ENCODE measurements around the gene DNAJC2.
A peak's percentile ranks its signal among the peaks of the same experiment; 100 is the strongest.
"Not testable (repeated sequence)": the region's sequence is repeated elsewhere in the genome, so short reads cannot be mapped to it uniquely, and the experiment has no call there.

DNAJC2 gene

DNA sequence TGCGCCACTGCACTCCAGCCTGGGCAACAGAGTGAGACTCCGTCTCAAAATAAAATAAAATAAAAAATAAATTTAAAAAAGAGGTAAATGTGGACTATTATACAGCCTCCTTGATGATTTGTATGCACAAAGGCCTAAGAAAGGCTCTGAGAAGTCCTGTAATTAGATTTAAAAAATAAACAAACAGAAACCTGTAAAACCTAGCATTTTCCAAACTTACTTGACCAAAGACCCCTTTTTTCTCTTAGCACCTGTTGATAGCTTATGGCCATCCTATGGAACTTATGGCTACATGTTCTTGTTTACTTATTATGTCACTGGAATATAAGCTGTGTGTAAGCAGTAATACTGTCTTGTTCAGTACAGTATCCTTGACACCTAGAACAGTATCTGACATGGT lies 5.7 kb downstream of the DNAJC2 start:
- DNase-seq = no peak

DNA sequence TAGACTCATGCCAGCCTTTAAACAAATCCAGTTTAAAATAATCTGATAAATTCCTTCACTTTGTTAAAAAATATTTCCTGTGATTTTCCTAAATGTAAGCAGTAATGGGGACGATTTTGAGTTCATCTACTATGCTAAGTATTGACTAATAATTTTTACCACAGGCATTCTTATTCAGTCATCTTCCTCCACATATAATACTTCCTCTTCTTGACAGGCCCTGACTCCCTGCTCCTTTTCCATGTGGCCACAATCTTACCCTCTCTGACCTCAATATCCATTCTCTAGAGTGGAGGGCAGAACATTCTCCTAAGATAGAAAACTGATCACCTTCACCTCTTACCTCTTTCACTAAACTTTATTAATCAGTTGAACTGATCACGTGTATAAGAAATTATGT lies 7.8 kb downstream of the DNAJC2 start:
- no peak for DNase-seq

DNA sequence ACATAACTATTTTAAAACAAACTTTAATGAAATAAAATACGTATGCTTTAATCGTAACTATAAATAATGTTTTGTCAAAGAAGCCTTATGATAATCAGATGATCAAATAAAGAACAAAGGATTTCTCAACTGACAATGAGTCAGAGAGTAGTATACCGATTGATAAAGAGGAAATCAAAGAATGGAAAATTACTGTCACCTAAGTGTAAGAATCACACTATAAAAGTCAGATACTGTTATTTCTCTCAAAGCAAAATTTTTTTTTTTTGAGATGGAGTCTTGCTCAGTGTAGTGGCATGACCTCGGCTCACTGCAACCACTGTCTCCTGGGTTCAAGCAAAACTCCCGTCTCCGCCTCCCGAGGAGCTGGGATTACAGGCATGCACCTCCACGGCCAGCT lies 18.8 kb downstream of the DNAJC2 start:
- DNase-seq = no peak

DNA sequence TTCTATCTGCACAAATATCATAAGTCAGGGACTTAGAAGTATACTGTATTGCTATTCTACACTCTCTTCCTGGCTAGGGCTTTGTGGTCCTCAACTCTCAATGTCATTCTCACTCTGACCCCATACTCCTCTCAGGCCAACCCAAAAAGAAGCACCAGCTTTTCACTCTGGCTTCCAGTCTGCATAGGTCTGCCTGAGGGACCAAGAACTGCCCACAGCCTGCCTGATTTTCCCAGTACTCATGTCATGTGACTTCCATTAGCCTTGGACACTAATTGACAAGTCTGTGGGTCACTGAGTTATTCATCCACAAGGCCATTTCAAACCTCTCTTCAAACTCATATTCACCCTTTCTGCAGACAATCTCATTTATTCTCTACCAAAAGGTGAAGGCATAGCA lies 27.6 kb downstream of the DNAJC2 start:
- DNase-seq = no peak

DNA sequence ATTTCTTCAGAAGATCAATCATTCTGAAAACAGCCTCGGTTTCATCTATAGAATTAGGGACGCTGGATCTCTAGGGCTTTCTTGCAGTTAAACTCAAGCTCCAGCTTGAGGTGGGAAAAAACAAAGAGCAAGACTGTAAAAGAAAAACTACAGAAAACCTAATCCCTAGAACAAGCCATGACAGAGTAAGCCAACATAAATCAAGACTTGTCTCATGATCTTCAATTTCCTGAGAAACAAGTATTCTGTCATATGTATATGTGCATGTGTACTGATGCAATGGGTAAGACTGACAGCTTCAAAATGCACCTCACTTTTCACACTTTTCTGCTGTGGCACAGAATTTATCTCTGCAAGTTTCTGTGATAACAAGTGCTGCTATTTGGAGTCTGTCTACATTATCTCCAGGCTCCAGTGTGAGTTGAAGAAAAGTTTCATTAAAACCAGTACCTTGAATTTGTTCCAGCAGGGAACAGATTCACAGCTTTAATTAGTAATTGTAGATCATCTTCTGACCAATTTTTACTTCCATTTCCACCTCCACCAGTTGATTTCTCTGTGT lies 28.1 kb downstream of the DNAJC2 start:
- DNase-seq = no peak

DNA sequence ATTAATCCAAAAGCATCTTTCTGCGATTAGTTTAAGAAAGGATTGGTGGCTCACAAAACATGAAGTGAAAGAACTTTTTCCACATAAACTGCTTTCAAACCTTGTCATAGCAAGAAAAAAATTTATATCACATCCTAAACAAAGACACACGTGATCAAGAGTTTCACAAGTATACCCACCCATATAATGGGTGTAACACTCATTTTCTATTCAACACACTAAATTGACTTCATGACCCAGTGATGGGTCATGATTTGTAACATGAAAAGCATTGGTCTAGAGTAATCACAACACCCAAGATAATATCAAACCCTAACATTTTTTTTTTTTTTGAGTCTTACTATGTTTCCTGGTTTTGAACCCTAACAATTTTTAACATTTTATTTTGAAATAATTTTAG lies 29.7 kb downstream of the DNAJC2 start:
- no peak for DNase-seq

DNA sequence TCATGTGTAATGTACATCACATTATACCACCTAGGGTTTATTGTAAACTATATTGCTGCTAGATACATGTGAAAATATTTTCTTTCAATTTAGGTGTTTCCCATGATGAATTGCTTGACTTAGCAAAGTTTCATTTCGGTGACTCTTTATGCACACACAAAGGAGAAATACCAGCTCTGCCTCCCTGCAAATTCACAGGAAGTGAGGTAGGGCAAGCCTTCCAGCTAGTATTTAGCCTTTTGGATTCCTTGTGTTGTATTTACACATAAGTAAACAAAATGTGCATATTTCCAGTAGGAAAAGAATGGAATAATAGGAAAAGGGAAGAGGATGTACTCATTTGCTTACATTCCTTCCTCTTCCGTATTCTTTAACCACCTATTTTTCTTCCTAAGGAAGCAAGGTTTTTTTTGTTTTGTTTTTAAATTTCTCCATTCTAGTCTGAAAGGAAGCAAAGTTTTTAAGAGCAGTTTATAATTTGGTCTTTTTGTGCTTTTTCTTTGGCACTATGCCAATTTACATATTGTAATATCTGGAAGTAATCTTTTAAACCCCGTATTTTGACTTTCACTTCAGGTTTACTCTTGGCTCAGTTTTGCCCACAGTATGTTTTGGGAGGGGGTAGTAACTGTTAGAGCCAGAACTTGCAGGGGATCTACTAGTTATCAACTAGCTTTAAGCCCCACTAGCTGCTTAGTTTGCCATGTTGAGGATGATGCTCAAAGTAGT lies 36.9 kb downstream of the DNAJC2 start:
- no peak for DNase-seq

DNA sequence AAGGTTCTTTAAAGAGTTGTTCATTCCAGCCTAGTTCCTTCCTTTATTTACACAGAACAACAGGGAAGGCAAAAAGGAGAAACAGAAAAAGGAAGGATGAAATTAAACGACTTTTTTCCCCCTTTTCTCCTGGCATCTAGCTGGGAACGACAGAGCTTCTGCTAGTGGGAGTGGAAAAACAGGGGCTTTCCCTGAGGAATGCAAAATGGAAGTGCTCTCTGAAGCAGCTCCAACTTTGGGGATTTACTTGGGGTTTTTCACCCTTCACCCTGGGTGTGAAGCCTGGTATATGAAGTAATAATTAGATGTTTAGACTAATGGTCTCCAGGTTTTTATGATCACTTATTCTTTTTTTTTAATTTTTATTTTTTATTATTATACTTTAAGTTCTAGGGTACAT lies 43.1 kb downstream of the DNAJC2 start:
- no peak for DNase-seq

DNA sequence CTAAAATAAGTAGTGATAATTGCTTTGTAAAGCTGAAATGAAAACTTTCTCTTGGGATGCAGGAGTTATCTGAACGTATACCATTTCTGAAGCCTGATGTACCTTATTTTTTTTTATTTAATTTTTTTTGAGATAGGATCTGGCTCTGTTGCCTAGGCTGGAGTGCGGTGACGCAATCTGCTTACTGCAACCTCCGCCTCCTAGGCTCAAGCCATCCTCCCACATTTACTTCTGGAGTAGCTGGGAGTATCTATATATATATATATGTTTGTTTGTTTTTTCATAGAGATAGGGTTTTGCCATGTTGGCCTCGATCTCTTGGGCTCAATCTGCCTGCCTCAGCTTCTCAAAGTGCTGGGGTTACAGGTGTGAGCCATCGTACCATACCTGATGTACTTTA lies 44.9 kb downstream of the DNAJC2 start:
- DNase-seq = no peak

DNA sequence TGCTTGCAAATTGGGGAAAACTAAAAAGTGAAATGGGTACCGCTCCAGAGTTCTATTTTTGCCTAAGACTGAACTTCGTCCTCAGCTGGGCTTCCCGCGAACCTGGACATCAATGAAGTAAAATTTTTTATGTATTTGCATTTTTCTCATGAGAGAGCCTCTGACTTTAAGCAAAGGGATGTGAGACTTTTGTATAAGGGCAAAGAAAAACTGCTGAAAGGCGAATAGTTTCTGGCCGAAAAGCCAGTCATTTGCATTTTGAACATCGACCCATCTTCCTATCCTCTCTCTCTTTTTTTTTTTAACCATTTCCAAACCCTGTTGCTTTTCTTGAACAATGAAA lies 46.8 kb downstream of the DNAJC2 start:
- DNase-seq = no peak

DNA sequence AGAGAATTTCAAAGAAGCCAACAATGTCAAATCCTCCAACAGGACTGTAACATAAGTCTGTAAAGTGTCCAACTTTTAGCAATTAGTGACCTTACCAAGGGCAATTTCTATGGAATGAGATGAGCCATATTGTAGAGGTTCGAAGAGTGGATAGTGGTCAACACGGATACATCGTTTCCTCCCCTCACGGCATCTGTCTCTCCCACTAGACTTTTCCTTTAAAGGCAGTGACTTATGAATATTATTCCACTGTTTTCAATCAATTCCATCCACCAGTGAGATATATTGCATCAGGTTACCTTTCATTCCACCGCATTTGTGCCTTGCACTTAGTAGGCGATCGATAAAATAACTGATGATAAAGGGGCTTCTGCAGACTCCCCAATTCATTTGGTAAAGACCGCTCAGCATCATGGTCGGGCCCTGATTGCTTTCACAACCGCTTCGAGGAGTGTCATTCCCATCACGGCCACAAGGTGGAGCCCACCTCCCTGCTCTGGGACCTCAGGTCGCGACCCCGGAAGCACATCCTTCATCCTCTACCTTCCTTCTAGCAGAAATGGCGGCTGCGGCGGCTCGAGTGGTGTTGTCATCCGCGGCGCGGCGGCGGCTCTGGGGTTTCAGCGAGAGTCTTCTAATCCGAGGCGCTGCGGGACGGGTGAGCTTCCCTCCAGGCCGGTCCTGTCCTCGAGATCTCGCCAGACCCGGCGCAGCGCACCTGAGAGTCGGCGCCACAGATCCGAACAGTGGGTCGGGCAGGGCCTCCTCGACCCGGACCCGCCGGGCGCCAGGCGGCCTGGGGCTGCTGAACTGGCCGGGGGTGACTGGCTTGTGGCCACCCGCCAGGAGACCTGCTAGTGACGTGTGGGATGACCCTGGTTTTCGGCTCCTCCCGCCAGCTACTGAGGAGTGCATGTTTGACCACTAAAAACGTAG lies 47.4 kb downstream of the DNAJC2 start, which contains the start of gene PMPCB:
TSS of gene PMPCB (plus strand) at position 535 of the 936 bp plus-strand sequence. CDS start at position 560, 25 bp downstream.
- DNase-seq = peak; percentile 88

DNA sequence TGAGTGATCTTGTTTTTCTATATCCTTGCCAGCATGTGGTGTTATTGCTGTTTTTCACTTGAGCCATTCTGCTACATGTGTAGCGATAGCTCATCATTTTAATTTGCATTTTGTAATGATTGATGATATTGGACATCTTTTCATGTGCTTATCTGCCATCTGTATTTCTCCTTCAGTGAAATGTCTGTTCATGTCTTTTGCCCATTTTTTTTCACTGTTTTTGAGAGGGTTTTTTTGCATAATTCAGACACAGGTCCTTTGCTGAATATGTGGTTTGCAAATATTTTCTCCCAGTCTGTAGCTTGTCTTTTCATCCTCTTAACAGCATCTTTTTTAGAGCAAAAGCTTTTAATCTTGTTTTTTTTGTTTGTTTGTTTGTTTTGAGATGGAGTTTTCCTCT lies 51.0 kb downstream of the DNAJC2 start:
- no peak for DNase-seq

DNA sequence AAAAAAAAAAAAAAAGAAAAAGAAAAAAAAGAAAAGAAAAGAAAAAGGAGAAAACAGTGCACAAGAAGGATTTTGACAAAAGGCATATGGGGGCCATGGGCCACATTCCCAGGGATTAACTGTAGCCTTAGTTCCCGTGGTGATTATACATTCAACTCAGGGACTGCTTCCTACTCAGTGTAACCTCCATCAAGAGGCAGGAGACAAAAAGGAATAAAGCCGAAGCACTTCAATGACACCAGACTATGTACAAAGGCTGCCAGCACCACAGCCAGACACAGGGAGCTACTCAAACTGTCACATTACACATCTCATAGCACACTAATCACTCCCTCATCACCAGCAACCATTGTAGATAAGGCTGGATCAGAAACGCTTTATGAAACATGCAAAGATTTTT lies 52.4 kb downstream of the DNAJC2 start:
- no peak for DNase-seq

DNA sequence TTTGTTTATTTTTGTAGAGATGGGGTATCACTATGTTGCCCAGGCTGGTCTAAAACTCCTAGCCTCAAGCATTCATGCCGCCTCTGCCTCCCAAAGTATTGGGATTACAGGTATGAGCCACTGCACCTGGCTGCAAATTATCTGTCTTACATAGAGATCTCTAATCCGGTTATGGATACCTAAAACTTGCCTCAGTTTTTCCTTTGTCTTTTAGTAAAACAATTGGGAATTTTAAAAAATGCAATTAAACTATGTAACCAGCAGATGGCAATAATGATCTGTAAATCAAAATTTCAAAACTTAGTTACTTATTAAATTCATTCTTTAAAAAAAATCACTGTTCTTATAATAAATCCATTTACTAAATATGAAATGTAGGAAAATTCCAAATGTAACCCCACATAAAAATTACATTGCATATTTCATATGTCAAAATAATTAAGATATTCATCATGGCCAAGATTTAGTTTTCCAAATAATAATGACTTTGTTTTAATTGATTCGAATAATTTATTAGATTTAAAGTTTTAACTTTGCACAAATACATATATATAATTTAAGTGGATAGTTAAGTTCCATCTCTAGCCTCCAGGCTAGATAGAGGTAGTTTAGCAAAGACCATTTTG lies 61.7 kb downstream of the DNAJC2 start:
- DNase-seq = not testable (repeated sequence)

DNA sequence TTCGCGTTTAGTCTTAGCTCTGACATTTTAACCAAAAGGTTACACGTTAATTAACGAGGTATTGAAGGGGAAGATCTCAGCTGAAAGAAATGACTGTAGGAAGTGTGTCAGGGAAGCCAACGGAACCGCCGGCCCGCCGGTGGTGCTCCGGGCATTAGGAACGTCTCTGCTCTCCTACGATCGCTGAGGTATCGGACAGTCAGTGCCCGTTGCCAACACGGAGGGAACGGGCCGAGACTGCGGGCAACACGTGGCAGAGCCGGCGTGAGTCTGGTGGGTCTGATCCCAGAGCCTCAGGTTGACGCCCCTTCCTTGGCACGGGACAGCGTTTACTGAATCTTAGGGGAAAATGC lies 63.8 kb downstream of the DNAJC2 start:
- DNase-seq = not testable (repeated sequence)

DNA sequence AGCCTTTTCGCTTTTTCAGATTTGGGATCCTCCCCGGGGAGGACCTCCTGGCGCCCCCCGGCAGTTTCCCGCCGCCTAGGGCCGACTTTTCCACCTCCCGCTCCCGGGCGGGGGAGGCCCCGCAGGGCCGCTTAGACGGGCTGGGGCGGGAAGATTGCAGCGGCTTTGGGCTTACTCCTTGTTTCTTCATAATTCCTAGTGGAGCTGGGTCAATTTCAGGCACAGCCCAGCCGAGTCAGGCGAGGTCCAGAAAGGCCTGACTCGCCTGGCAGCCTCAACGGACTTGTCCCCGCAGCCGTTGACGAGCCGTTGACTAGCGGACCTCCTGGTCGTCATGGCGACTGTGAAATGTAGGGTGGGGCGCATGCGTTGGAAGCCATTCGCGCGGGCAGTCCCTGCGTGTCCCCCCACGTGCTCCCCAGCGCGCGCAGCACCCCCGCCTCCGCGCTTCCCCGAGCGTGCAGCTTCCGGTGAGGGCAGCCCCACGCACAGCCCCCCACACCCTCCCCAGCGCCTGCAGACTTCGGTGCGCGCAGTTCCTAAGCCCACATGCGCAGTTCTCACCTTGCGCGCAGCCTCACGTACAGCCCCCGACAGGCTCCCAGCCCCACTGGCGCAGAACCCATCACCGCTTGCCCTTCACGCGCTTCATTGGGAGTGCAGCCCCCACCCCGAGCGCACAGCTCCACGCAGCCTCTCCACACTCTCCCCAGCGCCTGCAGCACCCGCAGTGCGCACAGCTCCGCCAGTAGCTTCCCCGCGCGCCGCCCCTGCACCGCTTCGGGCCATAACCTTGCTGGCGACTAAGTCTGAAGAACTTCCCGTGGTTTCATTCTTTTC lies 64.4 kb downstream of the DNAJC2 start:
- peak; percentile 24 for DNase-seq

DNA sequence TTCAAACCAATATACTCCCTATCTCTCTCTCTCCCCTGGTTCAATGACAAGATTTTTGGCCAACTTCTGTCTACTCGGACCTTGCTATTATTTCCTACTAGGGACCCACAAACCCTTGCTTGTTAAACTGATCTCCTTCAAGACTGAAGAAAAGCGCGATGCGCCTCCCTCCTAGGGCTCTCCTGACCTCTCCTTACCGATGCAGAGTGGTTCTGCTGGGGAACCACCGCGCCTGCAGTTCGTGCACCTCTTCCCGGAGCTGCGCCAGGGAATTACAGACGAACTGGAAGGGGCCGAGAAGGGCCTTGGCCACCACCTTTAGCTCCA lies 65.0 kb downstream of the DNAJC2 start:
- DNase-seq = peak; percentile 24

DNA sequence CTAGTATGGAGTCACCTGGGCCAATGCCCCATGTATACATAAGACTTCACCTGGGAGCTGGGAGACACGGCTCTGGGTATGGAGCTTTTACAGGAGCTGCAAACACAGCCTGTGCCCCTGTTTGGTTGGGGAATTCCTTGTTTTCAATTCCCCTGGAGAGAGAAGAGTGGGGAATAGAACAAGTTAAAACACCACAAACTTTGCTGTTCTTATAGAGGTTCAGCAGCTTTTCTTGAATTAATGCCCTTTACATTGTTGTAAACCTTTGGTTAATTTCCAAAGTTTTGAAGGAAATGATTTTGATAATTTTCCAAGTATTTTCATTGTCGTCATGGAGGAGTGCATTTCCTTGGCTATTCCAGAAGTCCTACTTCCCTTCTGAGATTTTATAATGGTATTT lies 66.4 kb downstream of the DNAJC2 start:
- not testable (repeated sequence) for DNase-seq

DNA sequence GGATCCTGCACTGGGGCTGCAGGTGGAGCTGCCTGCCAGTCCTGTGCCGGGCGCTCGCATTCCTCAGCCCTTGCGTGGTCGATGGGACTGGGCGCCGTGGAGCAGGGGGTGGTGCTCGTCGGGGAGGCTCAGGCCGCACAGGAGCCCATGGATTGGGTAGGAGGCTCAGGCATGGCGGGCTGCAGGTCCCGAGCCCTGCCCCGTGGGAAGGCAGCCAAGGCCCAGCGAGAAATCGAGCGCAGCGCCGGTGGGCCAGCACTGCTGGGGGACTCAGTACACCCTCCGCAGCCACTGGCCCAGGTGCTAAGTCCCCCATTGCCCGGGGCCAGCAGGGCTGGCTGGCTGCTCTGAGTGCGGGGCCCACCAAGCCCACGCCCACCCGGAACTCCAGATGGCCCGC lies 69.7 kb downstream of the DNAJC2 start:
- DNase-seq = not testable (repeated sequence)

DNA sequence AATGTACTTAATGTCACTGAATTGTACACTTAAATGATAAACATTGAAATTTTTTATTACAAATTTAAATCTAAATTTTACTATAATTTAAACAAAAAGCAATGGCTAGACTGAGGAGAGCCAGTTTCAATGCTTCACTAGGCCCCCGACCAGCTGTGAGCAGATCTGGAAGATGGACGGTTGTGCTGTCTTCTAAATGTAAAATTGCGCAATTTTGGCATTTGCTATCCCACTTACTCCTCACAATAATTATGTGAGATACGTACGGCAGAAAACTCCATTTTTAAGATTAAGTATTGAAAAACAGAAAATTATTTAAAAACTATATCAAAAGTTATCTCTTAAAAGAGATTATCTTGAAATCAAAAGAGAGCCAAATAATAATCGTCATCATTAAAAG lies 71.2 kb downstream of the DNAJC2 start:
- not testable (repeated sequence) for DNase-seq

DNA sequence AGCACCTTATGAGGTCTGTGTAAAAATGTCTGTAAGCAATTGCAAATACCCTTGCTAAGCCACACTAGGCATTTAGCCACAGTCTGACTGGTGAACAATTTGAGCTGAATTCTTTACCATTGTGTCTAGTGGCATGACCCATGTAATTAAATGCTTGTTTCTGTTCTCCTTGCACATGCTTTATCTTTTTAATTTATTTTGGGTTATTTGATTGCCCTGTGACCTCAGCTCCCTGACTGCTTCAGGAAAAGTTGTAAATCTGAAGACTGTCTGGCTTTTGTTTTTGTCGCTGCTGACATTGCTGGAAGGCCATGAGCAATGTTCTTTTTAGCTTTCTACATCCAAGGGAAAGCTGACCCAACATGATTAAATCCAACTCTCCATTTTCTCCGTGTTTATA lies 78.3 kb downstream of the DNAJC2 start:
- DNase-seq = not testable (repeated sequence)

DNA sequence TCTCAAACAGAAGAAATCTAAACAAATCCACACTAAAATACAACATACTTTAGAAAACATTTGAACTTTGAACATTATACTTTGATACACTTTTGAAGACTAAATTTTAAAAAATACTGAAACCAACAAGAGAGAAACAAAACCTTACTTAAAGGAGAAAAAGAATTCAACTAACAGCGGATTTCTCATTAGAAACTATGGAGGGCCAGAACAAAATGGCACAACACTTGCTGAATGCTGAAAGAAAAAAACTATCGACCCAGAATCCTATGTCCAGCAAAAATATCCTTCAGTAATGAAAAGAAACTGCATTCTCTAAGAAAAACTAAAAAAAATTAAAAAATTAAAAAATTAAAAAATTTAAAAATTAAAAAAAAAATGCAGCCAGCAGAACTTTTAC lies 80.5 kb downstream of the DNAJC2 start:
- DNase-seq = not testable (repeated sequence)
